Testis (tissue), 3 donors: Measurements from ENCODE around the gene NDUFB1. TPM values are rescaled to one million over a fixed set of nuclear protein-coding genes. Genes with fewer than 3 reads are reported as not detected.

ENCODE experiments used
- DNase-seq: peaks from one replicate; pipeline ENCODE4 v3.0.0-alpha.2; 2019
- H3K27ac ChIP-seq, 2 donors: fragments of 200-600 bp; sonication (generic); one replicate each; pipeline ENCODE4 v1.5.1; 2019
- H3K27me3 ChIP-seq: fragments of 200-600 bp; sonication (generic); one replicate; pipeline ENCODE4 v1.5.1; 2019
- H3K36me3 ChIP-seq: fragments of 200-600 bp; sonication (generic); one replicate; pipeline ENCODE4 v1.5.1; 2017; ENCODE audit warnings: low read depth; ENCODE audit errors: missing control alignments
- H3K4me1 ChIP-seq: fragments of 200-600 bp; sonication (generic); one replicate; pipeline ENCODE4 v1.5.1; 2019
- H3K4me3 ChIP-seq, 2 donors: fragments of 200-600 bp; sonication (generic); one replicate each; pipeline ENCODE4 v1.5.1; 2017 to 2019
- H3K9me3 ChIP-seq: fragments of 200-600 bp; sonication (generic); one replicate; pipeline ENCODE4 v1.5.1; 2017
- CTCF ChIP-seq, 3 experiments: fragments of 450-650 bp in 2 of 3; fragments of 200-600 bp in 1 of 3; sonication (generic) in 1 of 3; IDR thresholded peaks; one replicate each; pipeline ENCODE4 v1.5.1; 2016 to 2019; ENCODE audit warnings: antibody characterized with exemption in 3 of 3, mild to moderate bottlenecking in 2 of 3, moderate library complexity in 1 of 3
- POLR2A ChIP-seq: fragments of 450-650 bp; IDR thresholded peaks from one replicate; pipeline ENCODE4 v1.6.1; 2017; ENCODE audit warnings: antibody characterized with exemption, mild to moderate bottlenecking, moderate library complexity
- WGBS, 2 donors: methylation state at CpG; one replicate each; pipeline ENCODE4 v1.1.5; 2018; 5-methylcytosine and 5-hydroxymethylcytosine counted together
- intact Hi-C: fragments of 100-400 bp; cut with DNase I; formaldehyde crosslinking; loops from one replicate; pipeline ENCODE4 v1.15.1; 2023; ENCODE audit warnings: low total_unique reads
- polyA plus RNA-seq: library from polyadenylated mRNA; stranded (reverse); fragments of 350-450 nt; fragmentation: Illumina TruSeq; extraction: RNeasy Lipid Tissue Mini Kit (QIAGEN cat#74804); gene quantifications from one replicate; pipeline ENCODE4 v1.2.3, GENCODE V29; 2014; ENCODE audit warnings: low read depth, low replicate concordance; ENCODE audit not compliant: insufficient read depth
- total RNA-seq, 2 donors: library from RNA; depleted of rRNA; stranded (reverse); fragments of >200 nt; gene quantifications; one replicate each; pipeline ENCODE4 v1.2.3, GENCODE V29; 2016

The NDUFB1 gene
- total and polyA plus RNA-seq, 3 donors from 2014 or later = 151 to 182 (median 169) TPM

DNA sequence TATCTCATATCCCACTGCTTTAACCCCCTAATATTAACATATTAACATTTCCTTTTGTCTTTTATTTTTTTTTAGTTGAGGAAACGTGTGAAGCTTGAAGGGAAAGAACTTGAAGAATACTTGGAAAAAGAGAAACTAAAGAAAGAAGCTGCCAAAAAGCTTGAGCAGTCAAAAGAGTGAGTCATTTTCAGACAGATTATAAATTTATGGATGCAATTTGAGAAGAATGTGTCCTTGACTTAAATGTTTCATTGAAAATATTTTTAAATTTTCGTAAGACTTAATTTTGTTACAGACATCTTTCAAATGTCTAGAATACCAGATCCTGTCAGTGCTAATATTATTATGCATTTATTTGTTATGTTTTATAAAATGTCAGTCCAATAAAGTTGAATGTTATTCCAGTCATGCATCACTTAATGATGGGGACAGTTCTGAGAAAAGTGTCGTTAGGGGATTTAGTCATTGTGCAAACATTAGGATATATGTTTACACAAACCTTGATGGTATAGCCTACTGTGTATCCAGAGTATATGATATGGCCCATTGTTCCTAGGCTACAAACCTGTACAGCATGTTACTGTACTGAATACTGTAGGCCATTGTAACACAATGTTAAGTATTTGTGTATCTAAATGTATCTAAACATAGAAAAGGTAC, 32.9 kb upstream of the NDUFB1 start:
- Histone ChIP-seq H3K36me3 (no peaks in the 10 kb centered on the region), H3K27ac (no peak overlapping the region), H3K27me3 (no peaks in the 10 kb centered on the region), H3K9me3 (no peaks in the 10 kb centered on the region), H3K4me3 (no peak overlapping the region), H3K4me1 (no peaks in the 10 kb centered on the region)
- intact Hi-C loops = no loop called here
- 70 to 72% methylated on average over 3 of the region's 3 CpGs for WGBS, 2 donors
- DNase-seq = no peak
- TF ChIP-seq POLR2A (no peak), CTCF (IDR thresholded peaks at IDR 0.05) (no peak)

- Histone ChIP-seq H3K9me3 (no peaks in the 10 kb centered on the region), H3K4me3 (no peak overlapping the region), H3K36me3 (no peaks in the 10 kb centered on the region), H3K4me1 (no peaks in the 10 kb centered on the region), H3K27me3 (no peaks in the 10 kb centered on the region), H3K27ac (no peak overlapping the region)
- TF ChIP-seq CTCF (IDR thresholded peaks at IDR 0.05) (no peak), POLR2A (no peak)
- intact Hi-C loops = no loop called here
- DNase-seq = no peak
- WGBS, 2 donors = 65 to 87% methylated on average over 1 of the region's 1 CpG
Measured at GRCh38 chr14:92153581-92153980, 32.1 kb upstream of the NDUFB1 start.

GRCh38 chr14:92144708-92145107, 23.2 kb upstream of the NDUFB1 start:
- no peak for TF ChIP-seq POLR2A
- TF ChIP-seq CTCF (IDR thresholded peaks at IDR 0.05) = no peak
- Histone ChIP-seq H3K4me1 (no peaks in the 10 kb centered on the region), H3K9me3 (no peaks in the 10 kb centered on the region), H3K27me3 (no peaks in the 10 kb centered on the region), H3K36me3 (no peaks in the 10 kb centered on the region), H3K4me3 (no peak overlapping the region), H3K27ac (no peak overlapping the region)
- DNase-seq = no peak
- WGBS, 2 donors = 91 to 95% methylated on average over 2 of the region's 2 CpGs
- intact Hi-C loops = no loop called here

DNA sequence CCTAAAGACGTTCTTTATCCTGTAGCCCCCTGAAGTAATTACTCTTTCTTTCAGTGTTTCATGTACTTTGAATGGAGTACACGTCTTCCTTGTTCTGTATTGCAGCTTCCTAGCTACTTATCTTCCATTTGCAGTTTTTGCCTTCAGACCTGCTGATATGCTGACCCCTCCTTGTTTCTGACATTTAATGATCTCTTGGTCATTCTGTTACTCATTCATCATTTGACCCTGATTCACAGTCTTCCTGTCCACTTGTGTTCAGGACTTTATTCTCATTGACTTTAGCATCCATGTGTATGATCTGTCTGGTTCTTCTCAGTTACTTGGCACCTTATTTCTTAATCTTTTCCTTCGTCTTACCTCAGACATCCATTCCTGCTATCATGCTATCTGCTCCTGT, 22.5 kb upstream of the NDUFB1 start:
- Histone ChIP-seq H3K4me3 (no peak overlapping the region), H3K4me1 (no peaks in the 10 kb centered on the region), H3K36me3 (no peaks in the 10 kb centered on the region), H3K9me3 (no peaks in the 10 kb centered on the region), H3K27ac (no peak overlapping the region), H3K27me3 (no peaks in the 10 kb centered on the region)
- TF ChIP-seq CTCF (IDR thresholded peaks at IDR 0.05) (no peak), POLR2A (no peak)
- WGBS, 2 donors = 91 to 93% methylated on average over 3 of the region's 3 CpGs
- intact Hi-C loops = no loop called here
- no peak for DNase-seq

DNA sequence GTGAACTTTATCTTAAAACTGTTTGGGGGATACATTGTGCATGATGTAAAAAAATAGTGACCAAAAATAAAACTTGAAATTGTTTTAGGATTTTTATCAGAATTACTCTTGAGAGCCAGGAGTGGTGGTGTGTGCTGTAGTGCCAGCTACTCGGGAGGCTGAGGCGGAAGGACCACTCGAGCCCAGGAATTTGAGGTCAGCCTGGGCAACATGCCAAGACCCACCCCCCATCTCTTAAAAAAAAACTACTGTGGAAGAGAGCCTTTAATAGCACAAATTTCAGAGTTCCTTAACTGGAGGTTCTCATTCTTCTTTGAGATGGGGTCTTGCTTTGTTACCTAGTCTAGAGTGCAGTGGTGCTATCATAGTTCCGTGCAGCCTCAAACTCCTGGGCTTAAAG, 21.8 kb upstream of the NDUFB1 start:
- Histone ChIP-seq H3K9me3 (no peaks in the 10 kb centered on the region), H3K27ac (no peak overlapping the region), H3K4me3 (no peak overlapping the region), H3K27me3 (no peaks in the 10 kb centered on the region), H3K36me3 (no peaks in the 10 kb centered on the region), H3K4me1 (no peaks in the 10 kb centered on the region)
- TF ChIP-seq CTCF (IDR thresholded peaks at IDR 0.05) (no peak), POLR2A (no peak)
- 72 to 75% methylated on average over 4 of the region's 4 CpGs for WGBS, 2 donors
- no peak for DNase-seq
- intact Hi-C loops = no loop called here
